NK-92 treated with Interleukin-12 subunit alpha and Interleukin-12 subunit beta, amount 100 ng/mL, for 24 hours (cell line): ENCODE results near the gene ODF2L.
A peak's percentile ranks its signal among the peaks of the same experiment; 100 is the strongest.

Experiments used
- DNase-seq: peaks from one replicate; lab custom pipeline; 2025; lab: John Stamatoyannopoulos, UW

ODF2L gene

GRCh38 chr1:86395751-86396497, at the start of gene ODF2L:
TSS of gene ODF2L (minus strand) at chr1:86396323. CDS start at chr1:86387027, 9,296 bp downstream.
- peak; percentile 62 for DNase-seq

GRCh38 chr1:86445919-86446318, 49.8 kb upstream of the ODF2L start:
- DNase-seq, result no peak

GRCh38 chr1:86441997-86442396, 45.9 kb upstream of the ODF2L start:
- no peak for DNase-seq

GRCh38 chr1:86441581-86441980, 45.5 kb upstream of the ODF2L start:
- DNase-seq, result no peak

- DNase-seq, result no peak
Measured at GRCh38 chr1:86436041-86436440, 39.9 kb upstream of the ODF2L start.

- DNase-seq, result no peak
Measured at GRCh38 chr1:86435327-86435726, 39.2 kb upstream of the ODF2L start.

GRCh38 chr1:86434059-86434458, 37.9 kb upstream of the ODF2L start:
- DNase-seq, result no peak

- DNase-seq, result no peak
Measured at GRCh38 chr1:86430376-86430775, 34.3 kb upstream of the ODF2L start.

- DNase-seq, result peak; percentile 25
Measured at GRCh38 chr1:86429835-86430234, 33.7 kb upstream of the ODF2L start.

- no peak for DNase-seq
Measured at GRCh38 chr1:86429122-86429725, 33.1 kb upstream of the ODF2L start.

GRCh38 chr1:86423873-86424272, 27.8 kb upstream of the ODF2L start, which contains the start of gene CLCA2:
TSS of gene CLCA2 (plus strand) at chr1:86424171. CDS start at chr1:86424248, 77 bp downstream.
- DNase-seq, result no peak

- DNase-seq, result no peak
Measured at GRCh38 chr1:86423473-86423872, 27.4 kb upstream of the ODF2L start.

- DNase-seq, result no peak
Measured at GRCh38 chr1:86421601-86422280, 25.6 kb upstream of the ODF2L start.

- DNase-seq, result no peak
Measured at GRCh38 chr1:86419277-86419903, 23.3 kb upstream of the ODF2L start.

GRCh38 chr1:86416343-86416742, 20.2 kb upstream of the ODF2L start:
- no peak for DNase-seq

GRCh38 chr1:86410879-86411278, 14.8 kb upstream of the ODF2L start:
- DNase-seq, result no peak

- DNase-seq, result no peak
Measured at GRCh38 chr1:86409416-86410021, 13.4 kb upstream of the ODF2L start.

GRCh38 chr1:86396498-86396890, 371 bp upstream of the ODF2L start:
- DNase-seq, result no peak

- DNase-seq, result no peak
Measured at GRCh38 chr1:86394416-86394815, 1.7 kb downstream of the ODF2L start.

- no peak for DNase-seq
Measured at GRCh38 chr1:86389307-86389706, 6.8 kb downstream of the ODF2L start.

GRCh38 chr1:86388777-86389176, 7.3 kb downstream of the ODF2L start:
- DNase-seq, result no peak
